Ascending aorta (tissue), 2 donors: Measurements from ENCODE around the gene MAP3K1. TPM values are rescaled to one million over a fixed set of nuclear protein-coding genes. Genes with fewer than 3 reads are reported as not detected.
"Not testable (repeated sequence)": the region's sequence is repeated elsewhere in the genome, so short reads cannot be mapped to it uniquely, and the experiment has no call there.

ENCODE experiments used
- DNase-seq, 2 donors: peaks; one replicate each; pipeline ENCODE4 v3.0.0-alpha.2; 2019; ENCODE audit warnings: low spot score in 2 of 2
- H3K27ac ChIP-seq, 2 donors: fragments of 200-600 bp; sonication (generic); one replicate each; pipeline ENCODE4 v1.5.1; 2016 to 2017; ENCODE audit warnings: mild to moderate bottlenecking in 1 of 2
- H3K27me3 ChIP-seq: fragments of 200-600 bp; sonication (generic); one replicate; pipeline ENCODE4 v1.5.1; 2017
- H3K36me3 ChIP-seq, 2 donors: fragments of 200-600 bp; sonication (generic); one replicate each; pipeline ENCODE4 v1.5.1; 2016
- H3K4me1 ChIP-seq, 2 donors: fragments of 200-600 bp; sonication (generic); one replicate each; pipeline ENCODE4 v1.5.1; 2016 to 2017; ENCODE audit warnings: mild to moderate bottlenecking in 1 of 2
- H3K4me3 ChIP-seq, 2 donors: fragments of 200-600 bp; sonication (generic); one replicate each; pipeline ENCODE4 v1.5.1; 2016 to 2017; ENCODE audit warnings: mild to moderate bottlenecking in 1 of 2
- H3K9me3 ChIP-seq, 2 donors: fragments of 200-600 bp; sonication (generic); one replicate each; pipeline ENCODE4 v1.5.1; 2016
- intact Hi-C: fragments of 100-400 bp; cut with DNase I; formaldehyde crosslinking; loops from one replicate; pipeline ENCODE4 v1.15.1; 2023
- total RNA-seq: library from RNA; depleted of rRNA; stranded (reverse); fragments of >200 nt; gene quantifications from one replicate; pipeline ENCODE4 v1.1.0, GENCODE V29; 2016
- TF ChIP-seq, protein P1 (sequence below), 3 experiments: fragments of 200-600 bp in 2 of 3; fragments of 450-650 bp in 1 of 3; sonication (generic) in 2 of 3; IDR thresholded peaks; one replicate each; pipeline ENCODE4 v1.5.1; 2016 to 2019; ENCODE audit warnings: antibody characterized with exemption in 3 of 3, mild to moderate bottlenecking in 1 of 3, moderate library complexity in 1 of 3

MAP3K1 gene
- total RNA-seq: 14.7 TPM

DNA sequence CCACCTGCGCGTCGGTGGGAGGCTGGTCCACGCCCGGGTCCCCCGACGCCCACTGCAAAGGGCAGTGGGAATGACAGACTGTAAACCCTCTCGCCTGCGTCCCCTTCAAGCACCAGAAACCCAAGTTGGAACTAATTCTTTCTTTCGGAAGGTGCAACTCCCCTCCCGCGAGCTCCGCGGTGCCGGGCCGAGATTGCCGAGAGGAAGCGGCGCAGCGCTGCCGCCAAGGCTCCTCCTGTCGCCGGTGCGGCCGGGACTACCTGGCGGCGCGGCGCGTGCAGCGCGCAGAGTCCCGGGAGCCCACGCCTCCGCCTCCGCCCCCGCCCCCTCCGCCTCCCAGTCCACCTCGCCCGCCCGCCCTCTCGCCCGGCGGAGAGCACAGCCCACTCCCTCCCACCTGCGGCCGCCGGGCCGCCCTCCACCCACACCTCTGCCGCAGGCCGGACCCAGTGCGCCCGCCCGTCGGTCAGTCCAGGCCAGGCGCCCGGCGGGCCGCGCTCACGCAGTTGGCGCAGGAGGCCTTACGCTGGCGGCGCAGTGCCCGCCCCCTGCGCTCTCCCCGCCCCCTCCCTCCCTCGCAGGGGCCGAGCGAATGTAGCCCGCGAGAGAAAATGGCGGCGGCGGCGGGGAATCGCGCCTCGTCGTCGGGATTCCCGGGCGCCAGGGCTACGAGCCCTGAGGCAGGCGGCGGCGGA, at the start of gene MAP3K1:
Gene MAP3K1, plus strand, starts transcription at position 587 of the 695 bp plus-strand sequence. Its CDS starts 25 bp downstream, at position 612.
- peak within 1 kb of the TSS; percentile 55 to 87 for H3K27ac ChIP-seq
- peak within 1 kb of the TSS; percentile 91 to 97 for H3K4me3 ChIP-seq
- TF ChIP-seq, protein P1, sequence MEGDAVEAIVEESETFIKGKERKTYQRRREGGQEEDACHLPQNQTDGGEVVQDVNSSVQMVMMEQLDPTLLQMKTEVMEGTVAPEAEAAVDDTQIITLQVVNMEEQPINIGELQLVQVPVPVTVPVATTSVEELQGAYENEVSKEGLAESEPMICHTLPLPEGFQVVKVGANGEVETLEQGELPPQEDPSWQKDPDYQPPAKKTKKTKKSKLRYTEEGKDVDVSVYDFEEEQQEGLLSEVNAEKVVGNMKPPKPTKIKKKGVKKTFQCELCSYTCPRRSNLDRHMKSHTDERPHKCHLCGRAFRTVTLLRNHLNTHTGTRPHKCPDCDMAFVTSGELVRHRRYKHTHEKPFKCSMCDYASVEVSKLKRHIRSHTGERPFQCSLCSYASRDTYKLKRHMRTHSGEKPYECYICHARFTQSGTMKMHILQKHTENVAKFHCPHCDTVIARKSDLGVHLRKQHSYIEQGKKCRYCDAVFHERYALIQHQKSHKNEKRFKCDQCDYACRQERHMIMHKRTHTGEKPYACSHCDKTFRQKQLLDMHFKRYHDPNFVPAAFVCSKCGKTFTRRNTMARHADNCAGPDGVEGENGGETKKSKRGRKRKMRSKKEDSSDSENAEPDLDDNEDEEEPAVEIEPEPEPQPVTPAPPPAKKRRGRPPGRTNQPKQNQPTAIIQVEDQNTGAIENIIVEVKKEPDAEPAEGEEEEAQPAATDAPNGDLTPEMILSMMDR (IDR thresholded peaks at IDR 0.05): peak in 1 of 3 experiments; percentile 16
- intact Hi-C loops: loop anchor here (2.0 to 10.0 kb wide), 5 partner anchors 137 to 1640 kb away; partner anchors contain the start of genes CDC20B, GPBP1, IL6ST and MIER3
- H3K4me1 ChIP-seq: peaks cover 0 to 21% of the 10 kb centered on the region in 2 donors
- H3K9me3 ChIP-seq: no peaks in the 10 kb centered on the region
- peak in 1 of 2 donors; percentile 85 for DNase-seq
- H3K36me3 ChIP-seq: no peaks in the 10 kb centered on the region
- H3K27me3 ChIP-seq: no peaks in the 10 kb centered on the region

DNA sequence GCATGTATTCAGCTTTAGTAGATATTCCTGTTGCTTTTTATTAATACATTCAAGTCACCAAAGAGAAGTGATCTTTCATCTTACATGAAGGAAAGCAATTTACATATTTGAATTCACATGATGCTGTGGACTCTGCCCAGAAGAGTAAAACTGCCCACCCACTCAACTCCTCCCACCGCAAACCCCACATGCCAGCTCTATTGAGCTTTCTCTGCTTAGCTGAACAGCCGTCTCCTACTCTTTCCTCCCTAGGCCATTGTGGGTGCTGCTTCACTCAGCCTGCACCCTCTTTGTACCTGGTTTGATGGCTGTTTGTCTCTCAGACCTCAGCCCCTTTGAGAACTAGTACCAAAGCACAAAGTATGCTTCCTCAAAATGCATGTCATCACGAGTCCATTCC, 48.4 kb upstream of the MAP3K1 start:
- Histone ChIP-seq H3K9me3 (no peaks in the 10 kb centered on the region), H3K36me3 (no peaks in the 10 kb centered on the region), H3K27ac (no peak overlapping the region), H3K27me3 (no peaks in the 10 kb centered on the region), H3K4me3 (no peak overlapping the region), H3K4me1 (no peaks in the 10 kb centered on the region)
- intact Hi-C loops: no loop called here
- DNase-seq: no peak
- TF ChIP-seq, protein P1 (IDR thresholded peaks at IDR 0.05): no peak

DNA sequence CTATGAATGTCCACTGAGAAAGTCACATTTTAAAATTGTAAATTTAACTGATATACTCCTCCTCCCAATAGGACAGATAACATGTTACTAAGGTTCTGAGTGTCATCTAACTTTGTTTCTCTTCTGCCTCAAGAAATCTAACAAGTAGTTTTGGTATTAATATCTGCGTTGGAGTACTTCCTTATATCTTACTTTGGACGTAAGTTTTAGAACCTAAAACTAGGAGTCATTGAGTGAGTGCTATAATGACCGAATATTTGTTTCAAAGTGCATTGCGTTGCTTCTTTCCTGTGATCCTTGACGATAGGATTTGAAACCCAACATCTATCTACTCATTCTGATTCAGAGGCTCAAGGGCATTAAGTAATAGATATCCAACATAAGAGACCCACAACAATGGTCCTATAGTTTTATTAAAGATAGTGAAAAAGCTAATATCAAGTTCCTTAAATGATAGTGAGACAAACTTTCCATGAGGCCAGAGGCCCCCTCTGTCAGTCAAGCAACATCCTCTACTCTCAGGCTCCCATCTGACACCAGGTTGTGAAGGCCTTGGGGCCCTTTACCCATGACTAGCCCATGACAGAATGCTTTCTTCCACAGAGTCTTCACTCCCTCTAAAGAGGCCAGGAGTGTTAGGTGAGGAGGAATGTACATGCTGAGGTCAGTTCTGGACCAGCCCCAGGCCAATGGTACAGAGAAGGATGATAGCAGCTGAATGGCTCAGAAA, 45.3 kb upstream of the MAP3K1 start:
- Histone ChIP-seq H3K4me3 (no peak overlapping the region), H3K27me3 (no peaks in the 10 kb centered on the region), H3K27ac (no peak overlapping the region), H3K4me1 (no peaks in the 10 kb centered on the region), H3K36me3 (no peaks in the 10 kb centered on the region), H3K9me3 (no peaks in the 10 kb centered on the region)
- intact Hi-C loops: no loop called here
- TF ChIP-seq, protein P1 (IDR thresholded peaks at IDR 0.05): no peak
- DNase-seq: no peak

DNA sequence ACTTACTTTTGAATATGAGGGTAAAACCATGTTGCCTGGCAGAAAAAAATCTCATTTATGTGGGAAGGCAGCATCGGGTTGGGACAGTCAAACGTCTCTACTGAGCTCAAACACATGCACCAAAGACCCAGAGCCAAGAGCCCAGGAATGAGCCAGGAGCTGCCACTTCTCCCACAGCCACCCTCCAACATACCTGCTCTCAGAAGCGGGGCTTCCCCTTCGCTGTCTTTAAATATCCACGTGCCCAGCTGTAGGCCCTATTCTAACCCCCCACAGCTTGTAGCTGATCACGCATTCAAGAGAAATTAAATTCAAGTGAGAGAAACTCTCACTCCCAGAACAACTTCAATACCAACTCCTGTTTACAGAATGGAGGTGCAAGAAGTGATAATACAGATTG, 42.6 kb upstream of the MAP3K1 start:
- Histone ChIP-seq H3K9me3 (no peaks in the 10 kb centered on the region), H3K4me1 (no peaks in the 10 kb centered on the region), H3K27ac (no peak overlapping the region), H3K27me3 (no peaks in the 10 kb centered on the region), H3K4me3 (no peak overlapping the region), H3K36me3 (no peaks in the 10 kb centered on the region)
- intact Hi-C loops: no loop called here
- TF ChIP-seq, protein P1 (IDR thresholded peaks at IDR 0.05): no peak
- no peak for DNase-seq

DNA sequence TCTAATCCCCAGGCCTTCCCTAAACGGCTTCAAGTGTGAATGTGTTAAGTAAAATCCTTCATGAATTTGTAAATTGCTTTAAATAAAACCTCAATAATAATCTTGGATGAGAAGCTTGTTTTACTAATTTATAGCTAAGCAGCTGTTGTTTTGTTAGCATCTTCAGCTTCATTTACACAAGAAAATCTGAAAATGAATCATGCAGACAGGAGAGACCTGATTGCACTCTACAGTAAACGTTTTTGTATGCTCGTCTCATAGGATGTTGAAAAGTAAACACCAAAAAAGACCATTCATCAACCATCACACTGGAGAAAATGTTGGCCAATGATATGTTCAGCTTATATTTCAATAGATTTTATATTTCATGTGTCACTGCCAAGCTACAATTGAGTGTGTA, 40.4 kb upstream of the MAP3K1 start:
- TF ChIP-seq, protein P1 (IDR thresholded peaks at IDR 0.05): no peak
- no peaks in the 10 kb centered on the region for H3K9me3 ChIP-seq
- no peaks in the 10 kb centered on the region for H3K27me3 ChIP-seq
- no peaks in the 10 kb centered on the region for H3K4me1 ChIP-seq
- H3K36me3 ChIP-seq: no peaks in the 10 kb centered on the region
- no peak for DNase-seq
- H3K27ac ChIP-seq: no peak overlapping the region
- intact Hi-C loops: no loop called here
- no peak overlapping the region for H3K4me3 ChIP-seq

DNA sequence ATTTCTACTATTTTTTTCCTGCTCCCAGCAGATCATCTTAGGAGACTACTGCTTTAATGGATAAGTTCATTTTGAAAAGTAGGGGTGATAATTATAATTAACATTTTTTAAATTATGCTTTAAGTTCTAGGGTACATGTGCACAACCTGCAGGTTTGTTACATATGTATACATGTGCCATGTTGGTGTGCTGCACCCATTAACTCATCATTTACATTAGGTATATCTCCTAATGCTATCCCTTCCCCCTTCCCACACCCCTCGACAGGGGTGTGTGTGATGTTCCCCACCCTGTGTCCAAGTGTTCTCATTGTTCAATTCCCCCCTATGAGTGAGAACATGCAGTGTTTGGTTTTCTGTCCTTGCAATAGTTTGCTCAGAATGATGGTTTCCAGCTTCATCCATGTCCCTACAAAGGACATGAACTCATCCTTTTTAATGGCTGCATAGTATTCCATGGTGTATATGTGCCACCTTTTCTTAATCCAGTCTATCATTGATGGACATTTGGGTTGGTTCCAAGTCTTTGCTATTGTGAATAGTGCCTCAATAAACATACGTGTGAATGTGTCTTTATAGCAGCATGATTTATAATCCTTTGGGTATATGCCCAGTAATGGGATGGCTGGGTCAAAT, 39.0 kb upstream of the MAP3K1 start:
- H3K27me3 ChIP-seq, DNase-seq, intact Hi-C loops, H3K27ac ChIP-seq, H3K9me3 ChIP-seq, H3K4me1 ChIP-seq, H3K4me3 ChIP-seq, H3K36me3 ChIP-seq: not testable (repeated sequence)
